Measurements from ENCODE around the gene PEF1.
A peak's percentile ranks its signal among the peaks of the same experiment; 100 is the strongest.

Gene PEF1

DNA sequence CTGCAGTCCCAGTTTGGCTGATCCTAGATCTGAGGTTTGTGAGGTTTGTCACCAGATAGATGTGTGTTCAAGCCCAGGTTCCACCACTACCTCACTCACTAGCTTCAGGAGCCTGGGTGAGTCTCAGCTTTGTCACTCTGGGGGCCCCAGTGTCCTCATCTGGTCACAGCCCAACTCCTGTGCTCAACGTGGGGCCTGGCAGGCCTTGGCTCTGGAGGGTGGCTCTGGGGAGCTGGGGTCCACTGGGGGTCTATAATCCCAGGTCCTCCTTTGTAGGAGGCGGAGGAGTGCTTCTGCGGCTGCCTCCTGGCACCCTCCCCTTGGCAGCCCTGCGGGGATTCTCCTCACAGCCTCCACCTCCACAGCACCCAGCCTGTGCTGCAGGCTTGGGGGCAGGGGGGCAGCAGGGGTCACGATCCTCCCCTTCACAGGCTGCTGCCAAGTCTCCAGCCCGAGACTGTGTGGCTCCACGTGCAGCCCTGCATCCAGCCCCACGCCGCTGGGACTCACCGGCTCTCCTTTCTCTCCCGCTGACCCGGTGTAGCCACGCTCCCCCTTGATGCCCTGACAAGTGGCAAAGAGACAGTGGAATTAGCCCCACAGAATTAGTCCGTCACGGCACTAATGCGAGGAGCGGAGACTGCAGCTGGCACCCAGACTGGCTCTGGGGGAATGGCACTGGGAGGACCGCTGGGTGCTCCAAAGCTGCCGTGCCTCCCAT is 22.5 kb upstream of the PEF1 start:
- H3K27me3 ChIP-seq (replicated peaks; ENCODE audit: control insufficient read depth, insufficient read depth, low read length), result no peaks in the 10 kb centered on the region; the same call in none of the 2 replicates
- TF ChIP-seq, protein P1, sequence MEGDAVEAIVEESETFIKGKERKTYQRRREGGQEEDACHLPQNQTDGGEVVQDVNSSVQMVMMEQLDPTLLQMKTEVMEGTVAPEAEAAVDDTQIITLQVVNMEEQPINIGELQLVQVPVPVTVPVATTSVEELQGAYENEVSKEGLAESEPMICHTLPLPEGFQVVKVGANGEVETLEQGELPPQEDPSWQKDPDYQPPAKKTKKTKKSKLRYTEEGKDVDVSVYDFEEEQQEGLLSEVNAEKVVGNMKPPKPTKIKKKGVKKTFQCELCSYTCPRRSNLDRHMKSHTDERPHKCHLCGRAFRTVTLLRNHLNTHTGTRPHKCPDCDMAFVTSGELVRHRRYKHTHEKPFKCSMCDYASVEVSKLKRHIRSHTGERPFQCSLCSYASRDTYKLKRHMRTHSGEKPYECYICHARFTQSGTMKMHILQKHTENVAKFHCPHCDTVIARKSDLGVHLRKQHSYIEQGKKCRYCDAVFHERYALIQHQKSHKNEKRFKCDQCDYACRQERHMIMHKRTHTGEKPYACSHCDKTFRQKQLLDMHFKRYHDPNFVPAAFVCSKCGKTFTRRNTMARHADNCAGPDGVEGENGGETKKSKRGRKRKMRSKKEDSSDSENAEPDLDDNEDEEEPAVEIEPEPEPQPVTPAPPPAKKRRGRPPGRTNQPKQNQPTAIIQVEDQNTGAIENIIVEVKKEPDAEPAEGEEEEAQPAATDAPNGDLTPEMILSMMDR (IDR thresholded peaks at IDR 0.05; ENCODE audit: insufficient read depth, low read length, poor library complexity, severe bottlenecking), result no peak
- H3K36me3 ChIP-seq (ENCODE audit: control insufficient read depth, insufficient read depth, low read length), result no peaks in the 10 kb centered on the region
- DNase-seq (ENCODE audit: extremely low read depth, insufficient read length), result no peak
- H3K4me3 ChIP-seq (replicated peaks; ENCODE audit: low read depth, low read length), result no peak overlapping the region

GRCh38 chr1:31666263-31666963 is 21.7 kb upstream of the PEF1 start:
- H3K4me3 ChIP-seq (replicated peaks; ENCODE audit: low read depth, low read length), result no peak overlapping the region
- TF ChIP-seq, protein P1 (IDR thresholded peaks at IDR 0.05; ENCODE audit: insufficient read depth, low read length, poor library complexity, severe bottlenecking), result no peak
- H3K27me3 ChIP-seq (replicated peaks; ENCODE audit: control insufficient read depth, insufficient read depth, low read length), result no peaks in the 10 kb centered on the region; the same call in none of the 2 replicates
- no peak for DNase-seq (ENCODE audit: extremely low read depth, insufficient read length)
- no peaks in the 10 kb centered on the region for H3K36me3 ChIP-seq (ENCODE audit: control insufficient read depth, insufficient read depth, low read length)

GRCh38 chr1:31665234-31665878 is 20.7 kb upstream of the PEF1 start:
- no peaks in the 10 kb centered on the region for H3K36me3 ChIP-seq (ENCODE audit: control insufficient read depth, insufficient read depth, low read length)
- H3K4me3 ChIP-seq (replicated peaks; ENCODE audit: low read depth, low read length), result no peak overlapping the region
- TF ChIP-seq, protein P1 (IDR thresholded peaks at IDR 0.05; ENCODE audit: insufficient read depth, low read length, poor library complexity, severe bottlenecking), result no peak
- DNase-seq (ENCODE audit: extremely low read depth, insufficient read length), result no peak
- H3K27me3 ChIP-seq (replicated peaks; ENCODE audit: control insufficient read depth, insufficient read depth, low read length), result no peaks in the 10 kb centered on the region; the same call in none of the 2 replicates

DNA sequence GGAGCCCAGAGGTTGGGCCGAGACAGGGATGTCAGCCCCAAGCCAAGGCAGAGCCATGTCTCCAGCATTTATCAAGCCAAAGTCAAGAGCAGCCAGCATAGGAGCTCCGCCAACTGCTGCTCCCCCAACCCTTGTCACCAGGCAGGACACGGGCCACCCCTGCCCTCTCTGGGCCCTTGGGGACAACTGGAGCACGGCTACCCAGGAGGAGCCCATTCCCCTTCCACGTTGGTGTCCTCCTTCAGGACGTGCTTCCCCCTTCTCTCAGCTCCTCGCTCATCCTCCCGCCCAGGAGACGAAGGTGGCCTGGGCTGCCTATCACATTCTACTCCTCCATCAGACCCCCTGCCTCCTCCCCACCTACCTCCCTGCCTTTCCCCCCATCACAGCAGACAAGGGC is 19.9 kb upstream of the PEF1 start:
- no peak for DNase-seq (ENCODE audit: extremely low read depth, insufficient read length)
- Histone ChIP-seq H3K27me3 (replicated peaks; ENCODE audit: control insufficient read depth, insufficient read depth, low read length) (no peaks in the 10 kb centered on the region; the same call in none of the 2 replicates), H3K4me3 (replicated peaks; ENCODE audit: low read depth, low read length) (no peak overlapping the region), H3K36me3 (ENCODE audit: control insufficient read depth, insufficient read depth, low read length) (no peaks in the 10 kb centered on the region)
- TF ChIP-seq, protein P1 (IDR thresholded peaks at IDR 0.05; ENCODE audit: insufficient read depth, low read length, poor library complexity, severe bottlenecking), result no peak

DNA sequence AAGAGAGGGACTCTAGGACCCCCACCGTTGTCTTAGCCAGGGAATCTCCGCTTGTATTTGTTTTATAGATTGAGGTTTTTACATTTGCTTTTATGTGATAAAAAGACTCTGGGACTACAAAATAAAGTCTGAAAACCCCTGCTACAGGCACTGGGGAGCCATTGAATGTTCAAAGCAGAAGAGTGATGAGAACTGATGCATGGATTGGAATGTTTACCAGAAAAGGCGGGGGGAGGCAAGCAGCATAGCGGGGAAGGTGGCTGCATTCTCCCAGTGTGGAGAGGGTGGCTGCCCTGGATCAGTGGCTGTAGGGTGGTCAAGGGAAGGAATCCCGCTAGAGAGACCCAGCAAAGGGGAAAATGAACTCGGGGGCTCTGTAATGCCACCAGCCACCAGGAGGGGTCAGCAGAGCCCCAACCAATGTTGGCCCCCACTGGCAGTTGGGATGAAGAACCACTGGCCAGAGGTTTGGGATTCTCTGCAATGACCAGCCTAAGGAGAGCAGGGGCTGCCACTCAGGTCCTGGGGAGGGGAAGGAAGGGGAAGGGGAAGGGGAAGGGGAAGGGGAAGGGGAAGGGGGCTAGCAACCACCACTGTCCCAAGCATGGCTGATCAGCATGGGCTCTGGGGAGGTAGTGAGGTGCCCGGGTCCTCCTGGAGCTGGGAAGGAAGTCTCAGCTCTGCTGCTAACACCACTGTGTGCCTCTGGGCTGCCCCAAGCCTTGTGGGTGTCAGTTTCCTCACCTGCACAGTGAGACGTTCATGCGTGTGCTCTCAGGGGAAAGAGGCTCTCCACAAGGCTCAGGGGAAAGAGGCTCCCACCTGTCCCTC is 19.2 kb upstream of the PEF1 start:
- Histone ChIP-seq H3K27me3 (replicated peaks; ENCODE audit: control insufficient read depth, insufficient read depth, low read length) (no peaks in the 10 kb centered on the region; the same call in 1 of the 2 replicates), H3K4me3 (replicated peaks; ENCODE audit: low read depth, low read length) (no peak overlapping the region), H3K36me3 (ENCODE audit: control insufficient read depth, insufficient read depth, low read length) (no peaks in the 10 kb centered on the region)
- TF ChIP-seq, protein P1 (IDR thresholded peaks at IDR 0.05; ENCODE audit: insufficient read depth, low read length, poor library complexity, severe bottlenecking), result peak; percentile 92
- peak; percentile 35 for DNase-seq (ENCODE audit: extremely low read depth, insufficient read length)

Measured in GM06990 (cell line).